SKM-1 (cell line): ENCODE data around the gene PTPRD.

Source experiments
- DNase-seq: peaks from one replicate; lab custom pipeline; 2025; ENCODE audit not compliant: unreplicated experiment; lab: John Stamatoyannopoulos, UW

The PTPRD gene

GRCh38 chr9:10204276-10204675 lies 408.5 kb downstream of the PTPRD start:
- no peak for DNase-seq

DNA sequence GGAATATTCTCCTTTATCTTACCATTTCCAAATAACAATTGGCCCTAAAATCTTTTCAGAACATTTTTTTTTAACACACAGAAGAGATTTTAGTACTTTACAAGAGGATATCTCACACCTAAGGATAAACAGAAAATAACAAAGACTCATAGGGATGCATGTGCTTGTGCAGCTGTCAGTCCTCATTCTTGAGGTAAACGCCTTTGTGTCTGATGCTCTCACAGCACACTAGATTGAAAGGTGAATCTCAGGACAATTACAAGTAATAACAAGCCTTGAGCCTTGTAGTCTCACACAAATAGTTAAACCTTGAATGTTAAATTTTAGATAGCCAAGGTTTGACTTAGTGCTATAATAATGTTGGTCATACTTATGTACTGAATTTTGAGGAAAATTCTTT lies 439.2 kb downstream of the PTPRD start:
- no peak for DNase-seq

- DNase-seq = no peak
Measured at GRCh38 chr9:10172476-10172875, 440.3 kb downstream of the PTPRD start.

DNA sequence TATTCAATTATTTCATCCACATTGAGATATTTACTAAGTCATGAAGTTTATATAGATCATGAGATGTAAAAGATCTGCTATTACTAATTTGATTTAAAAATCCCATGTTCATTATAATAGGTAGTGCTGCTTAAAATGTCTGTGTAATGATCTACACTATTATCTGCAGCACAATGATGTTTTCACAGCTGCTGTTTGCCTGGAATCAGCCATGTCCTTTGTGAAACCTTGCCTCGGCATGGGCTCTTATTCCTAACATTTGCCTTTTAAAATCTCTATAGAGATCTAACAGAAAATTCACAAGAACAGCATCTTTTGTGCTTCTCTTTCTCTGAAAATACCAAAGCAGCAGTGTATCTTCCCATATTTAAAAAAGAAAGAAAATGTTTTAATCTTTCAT lies 444.6 kb downstream of the PTPRD start:
- DNase-seq = no peak

GRCh38 chr9:10148796-10149195 lies 464.0 kb downstream of the PTPRD start:
- no peak for DNase-seq

DNA sequence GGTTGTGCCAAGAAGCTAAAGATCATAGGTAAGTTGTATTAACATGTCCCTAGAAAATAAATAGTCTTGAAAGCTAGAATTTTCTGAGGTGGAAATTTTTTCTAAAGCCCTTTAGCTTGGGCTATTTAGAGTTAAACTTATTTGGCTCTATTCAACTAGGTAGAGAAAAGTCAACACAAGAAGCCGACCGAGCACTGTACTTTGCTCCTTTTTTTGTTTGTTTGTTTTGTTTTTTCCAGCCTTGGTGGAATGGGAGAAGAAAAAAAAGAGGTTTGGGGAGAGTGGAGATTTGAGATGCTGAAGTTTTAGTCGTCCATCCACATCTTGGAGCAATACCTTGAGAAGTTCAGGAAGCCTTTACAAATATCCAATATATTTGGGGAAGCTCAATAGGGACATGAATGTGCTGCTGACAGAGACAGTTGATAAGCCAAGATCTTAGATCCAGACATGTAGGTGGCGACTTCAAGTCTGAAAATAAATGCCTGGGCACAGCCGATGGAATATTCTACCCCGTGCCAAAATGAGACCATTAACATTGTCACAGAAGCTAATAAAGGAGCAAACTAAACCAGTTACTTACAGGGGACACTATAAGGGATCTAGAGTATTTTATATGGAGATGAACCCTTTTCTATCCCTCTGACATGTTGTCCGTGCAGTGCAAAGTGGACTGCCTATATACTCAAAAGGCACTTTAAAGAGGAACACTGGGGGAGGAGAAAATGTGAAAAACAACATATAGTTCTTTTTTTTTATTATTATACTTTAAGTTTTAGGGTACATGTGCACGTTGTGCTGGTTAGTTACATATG lies 466.1 kb downstream of the PTPRD start:
- DNase-seq = no peak

- DNase-seq = no peak
Measured at GRCh38 chr9:10144355-10144754, 468.4 kb downstream of the PTPRD start.

GRCh38 chr9:10135553-10135952 lies 477.2 kb downstream of the PTPRD start:
- no peak for DNase-seq

DNA sequence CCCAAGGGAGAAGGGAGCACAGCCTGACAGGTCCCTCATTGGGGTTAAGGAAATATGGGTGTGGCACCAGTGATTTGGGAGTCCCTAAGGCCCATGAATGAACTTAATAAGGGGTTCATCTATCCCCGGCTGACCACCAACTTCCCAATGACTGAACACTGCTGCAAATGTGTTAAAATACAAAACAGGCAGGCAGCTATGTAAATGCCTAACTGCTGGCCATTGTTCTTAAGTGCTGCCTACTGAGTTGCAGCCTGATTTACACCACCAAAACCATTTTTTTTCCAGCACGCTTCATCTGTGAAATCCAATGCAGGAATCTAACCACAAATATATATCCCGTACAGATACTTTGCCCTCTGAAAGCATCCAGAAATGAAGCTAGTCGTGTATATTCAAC lies 478.5 kb downstream of the PTPRD start:
- DNase-seq = no peak

DNA sequence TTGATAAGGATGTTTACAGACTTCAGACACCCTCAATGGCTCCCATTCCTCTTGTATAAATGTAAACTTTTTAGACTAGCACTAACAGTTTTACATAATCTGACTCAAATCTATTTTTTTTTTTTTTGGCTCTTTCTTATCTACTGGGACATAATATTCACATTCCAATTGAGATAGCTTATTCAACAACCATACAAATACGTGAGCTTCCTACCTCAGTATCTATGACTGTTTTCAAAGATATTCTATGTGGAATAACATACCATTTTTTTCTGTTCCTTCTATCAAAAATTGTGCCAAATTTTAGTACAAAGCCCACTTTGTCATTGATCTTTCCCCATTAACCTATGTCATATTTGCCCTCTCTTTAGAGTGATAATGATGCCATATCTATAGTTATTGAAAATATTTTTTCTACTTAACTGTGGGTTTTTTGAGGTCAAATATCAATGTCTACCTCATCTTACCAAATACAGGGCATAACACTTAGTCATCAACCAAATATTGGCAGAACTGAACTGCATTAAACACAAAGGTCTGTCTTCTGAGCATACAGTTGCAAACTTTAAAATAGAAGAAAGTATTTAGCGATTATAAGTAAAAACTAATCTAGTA lies 482.6 kb downstream of the PTPRD start:
- DNase-seq = no peak

GRCh38 chr9:10127867-10128266 lies 484.9 kb downstream of the PTPRD start:
- no peak for DNase-seq

- DNase-seq = no peak
Measured at GRCh38 chr9:10112798-10113197, 500.0 kb downstream of the PTPRD start.

DNA sequence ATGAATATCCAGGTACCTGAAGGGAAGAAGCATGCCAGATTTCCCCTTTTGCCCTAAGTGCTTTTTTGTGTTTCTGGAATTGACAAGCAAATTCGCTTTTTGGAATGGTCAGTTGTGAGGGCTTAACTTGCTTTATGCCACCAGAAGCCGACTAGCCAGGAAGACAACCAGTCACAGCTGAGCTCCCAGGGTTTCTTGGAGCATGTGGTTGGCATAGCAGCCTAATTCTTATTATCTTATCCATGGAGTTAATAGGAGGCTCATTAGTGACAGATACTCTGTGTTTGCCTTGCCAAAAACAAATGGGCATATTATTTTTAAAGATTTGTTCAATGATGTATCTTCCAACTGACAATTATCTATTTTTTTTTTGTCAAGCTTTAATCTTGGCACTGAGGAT lies 500.7 kb downstream of the PTPRD start:
- DNase-seq = no peak

DNA sequence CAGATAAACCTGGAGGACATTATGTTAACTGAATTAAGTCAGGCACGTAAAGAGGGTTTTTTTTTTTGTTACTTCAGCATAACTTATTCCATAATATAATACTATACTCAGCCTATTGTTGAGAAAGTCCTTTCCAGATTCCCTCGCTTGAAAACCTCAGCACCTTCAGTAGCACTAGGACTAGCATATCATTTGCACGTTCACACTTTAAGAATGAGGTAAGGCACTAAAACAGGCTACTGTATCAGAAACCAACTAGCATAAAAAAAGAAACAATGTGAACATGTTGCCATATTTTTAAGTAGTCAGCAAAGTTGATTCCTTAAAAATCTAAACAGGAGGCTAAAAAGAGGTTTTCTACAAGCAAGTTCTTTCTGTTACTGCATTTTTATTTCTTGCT lies 504.0 kb downstream of the PTPRD start:
- no peak for DNase-seq

DNA sequence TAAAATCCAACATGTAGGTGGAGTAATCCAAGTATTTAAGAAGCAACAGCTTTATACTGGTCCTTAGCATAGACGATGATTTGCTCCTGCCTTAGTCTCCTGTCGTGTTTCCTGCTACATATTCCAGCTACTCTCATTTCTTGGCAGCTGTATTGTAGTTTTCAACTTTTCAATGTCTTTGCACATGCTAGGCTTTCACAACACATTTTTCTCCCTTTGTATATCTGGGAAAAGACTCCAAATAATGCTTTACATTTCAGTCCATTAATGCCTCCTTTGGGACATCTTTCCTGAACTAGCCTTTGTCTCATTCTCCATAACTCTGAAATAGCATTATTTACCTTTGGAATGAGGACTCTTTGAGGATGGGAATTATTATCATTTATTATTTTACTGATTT lies 508.0 kb downstream of the PTPRD start:
- no peak for DNase-seq

GRCh38 chr9:10095208-10095607 lies 517.6 kb downstream of the PTPRD start:
- DNase-seq = no peak

GRCh38 chr9:10094563-10094962 lies 518.2 kb downstream of the PTPRD start:
- DNase-seq = no peak

DNA sequence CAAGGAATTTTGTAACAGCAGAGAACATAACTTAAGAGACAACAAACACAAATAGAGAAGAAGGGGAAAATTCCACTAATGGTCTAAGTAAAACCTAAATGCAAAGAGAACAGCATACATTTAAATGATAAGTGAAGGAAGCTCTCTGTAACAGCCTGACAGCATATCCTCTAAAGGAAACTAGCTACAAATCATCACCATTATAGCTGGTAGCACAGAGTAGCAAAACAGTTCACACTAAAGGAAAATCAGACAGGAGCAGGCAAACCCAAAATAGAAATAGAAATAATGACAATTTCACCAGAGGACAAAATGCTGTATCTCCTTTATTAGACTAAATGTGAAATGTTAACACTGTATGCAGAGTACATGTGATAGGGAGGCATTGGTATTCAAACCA lies 532.8 kb downstream of the PTPRD start:
- DNase-seq = no peak

DNA sequence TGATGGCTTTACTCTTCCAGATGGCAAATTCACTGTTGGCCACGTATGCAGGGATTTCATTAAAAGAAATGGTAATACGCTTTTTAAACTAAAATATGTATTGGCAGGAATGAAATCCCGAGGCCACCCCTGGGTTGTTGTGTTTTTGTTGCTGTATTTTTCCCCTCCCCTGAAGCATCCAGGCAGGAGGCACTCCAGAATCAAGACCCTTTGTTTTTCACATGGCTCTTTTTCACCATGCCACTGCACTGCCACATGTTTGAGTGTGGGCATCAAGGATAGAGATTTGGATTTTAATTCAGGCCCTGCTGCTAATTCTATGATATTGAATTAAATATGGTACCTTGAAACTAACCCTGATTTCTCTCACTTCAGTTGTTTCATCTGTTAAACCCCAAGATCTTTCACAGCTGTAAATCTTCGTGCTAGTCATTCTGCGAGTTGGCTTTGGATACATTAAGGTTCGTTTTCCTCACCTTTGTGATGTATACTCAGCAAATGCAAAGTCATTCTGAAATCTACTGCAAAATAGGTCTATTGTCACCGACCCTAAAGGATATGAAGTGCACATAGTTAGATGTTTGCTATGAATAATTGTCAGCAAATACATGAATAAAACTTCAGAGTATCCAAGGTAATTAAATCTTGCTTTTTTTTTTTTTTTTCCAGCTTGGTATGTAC lies 533.4 kb downstream of the PTPRD start:
- no peak for DNase-seq

DNA sequence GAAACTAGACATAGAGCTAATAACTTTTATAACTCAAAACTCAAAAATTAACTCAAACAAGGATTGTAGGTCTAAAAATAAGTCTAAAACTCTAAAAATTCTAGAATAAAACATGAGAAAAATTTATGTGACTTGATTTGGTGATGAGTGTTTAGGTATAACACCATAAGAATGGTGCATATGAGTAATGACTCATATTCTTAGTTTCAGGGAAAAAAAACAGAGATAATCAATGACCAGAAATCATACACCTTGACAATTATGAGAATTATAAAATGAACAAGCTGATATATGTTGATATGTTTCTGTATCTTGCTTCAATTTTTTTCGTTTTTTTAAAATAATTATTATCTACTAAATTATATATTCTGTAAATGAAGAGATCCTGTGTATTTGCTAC lies 541.2 kb downstream of the PTPRD start:
- DNase-seq = no peak

DNA sequence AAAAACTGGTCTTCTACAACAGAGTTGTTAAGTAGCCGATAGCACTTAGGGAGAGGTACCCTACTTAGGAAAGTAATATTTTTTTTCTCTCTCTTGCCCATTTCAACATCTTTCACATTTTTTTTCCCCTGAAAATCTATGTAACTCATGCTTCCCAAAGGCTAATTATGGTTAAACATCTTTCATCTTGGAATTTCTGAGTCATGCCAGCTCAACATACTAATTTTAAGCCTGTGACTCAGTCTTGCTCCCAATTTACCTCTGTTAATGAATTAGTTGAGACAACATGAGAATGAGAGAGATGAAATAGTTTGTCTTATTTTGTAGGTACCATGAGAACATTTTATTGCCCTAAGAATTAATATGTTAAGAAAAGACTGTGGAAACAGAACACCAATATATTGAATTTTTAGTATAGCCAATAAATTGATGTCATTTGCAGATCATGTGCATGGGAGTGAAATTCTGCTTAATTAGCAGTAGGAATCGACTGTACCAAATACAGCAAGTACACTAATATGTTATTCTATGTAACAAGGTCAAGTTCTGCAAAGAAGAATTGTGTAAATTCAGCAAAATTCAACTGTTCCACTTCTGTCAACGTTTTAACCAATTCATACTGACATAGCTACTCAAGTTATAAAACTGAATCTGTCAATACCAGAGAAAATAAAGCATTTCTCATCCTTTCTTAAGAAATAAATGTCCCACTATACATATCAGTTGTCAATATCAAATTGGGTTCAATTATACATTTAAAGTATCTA lies 550.0 kb downstream of the PTPRD start:
- no peak for DNase-seq

DNA sequence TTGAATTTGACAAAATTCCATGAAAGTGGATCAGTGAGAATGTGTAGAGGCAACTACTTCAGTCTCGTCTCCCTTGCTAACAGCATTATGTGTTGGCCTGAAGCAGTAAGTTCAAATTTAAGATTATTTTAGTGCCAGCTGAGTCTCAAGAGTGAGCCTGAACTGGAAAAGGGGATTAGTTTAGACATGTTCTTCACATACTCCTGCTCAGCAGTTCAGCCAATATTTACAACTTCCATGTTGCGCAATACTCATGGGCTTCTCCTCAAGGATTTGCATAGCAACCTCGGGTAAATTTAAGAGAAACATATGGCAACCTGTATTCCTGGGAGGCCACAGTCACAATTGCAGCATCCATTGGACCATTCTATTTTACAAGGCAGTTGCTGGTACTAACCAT lies 553.8 kb downstream of the PTPRD start:
- no peak for DNase-seq
